Embryonic facial prominence (tissue), 1 donor: ENCODE results near the gene SDR42E2.
"Not testable (repeated sequence)": the region's sequence is repeated elsewhere in the genome, so short reads cannot be mapped to it uniquely, and the experiment has no call there.

Source experiments
- DNase-seq: peaks from one replicate; pipeline ENCODE4 v3.0.0-alpha.2; 2016; ENCODE audit errors: extremely low spot score

Gene SDR42E2

GRCh38 chr16:22213801-22214200 is 51.5 kb downstream of the SDR42E2 start:
- DNase-seq = no peak

- no peak for DNase-seq
Observed at GRCh38 chr16:22214402-22214801, 52.1 kb downstream of the SDR42E2 start.

DNA sequence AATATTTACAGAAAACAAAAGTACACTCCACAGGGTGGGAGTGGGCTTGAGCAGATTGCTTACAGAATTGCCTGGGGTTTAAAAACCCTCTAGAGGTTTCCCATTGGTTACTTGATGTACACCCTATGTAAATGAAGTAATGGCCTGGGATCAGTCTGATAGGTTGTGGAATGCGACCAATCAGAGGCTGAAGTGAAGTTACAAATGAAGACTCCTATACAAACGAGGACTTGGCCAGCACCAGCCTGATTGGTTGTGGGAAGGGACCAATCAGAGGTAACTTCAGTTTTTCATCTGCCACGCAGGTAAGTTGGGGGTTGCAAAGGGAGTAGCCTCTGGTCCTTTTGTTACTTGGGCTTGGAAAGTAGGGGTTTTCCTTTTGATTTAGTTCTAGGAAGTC is 52.6 kb downstream of the SDR42E2 start:
- DNase-seq = no peak

- DNase-seq = no peak
Observed at GRCh38 chr16:22216191-22216831, 54.0 kb downstream of the SDR42E2 start.

DNA sequence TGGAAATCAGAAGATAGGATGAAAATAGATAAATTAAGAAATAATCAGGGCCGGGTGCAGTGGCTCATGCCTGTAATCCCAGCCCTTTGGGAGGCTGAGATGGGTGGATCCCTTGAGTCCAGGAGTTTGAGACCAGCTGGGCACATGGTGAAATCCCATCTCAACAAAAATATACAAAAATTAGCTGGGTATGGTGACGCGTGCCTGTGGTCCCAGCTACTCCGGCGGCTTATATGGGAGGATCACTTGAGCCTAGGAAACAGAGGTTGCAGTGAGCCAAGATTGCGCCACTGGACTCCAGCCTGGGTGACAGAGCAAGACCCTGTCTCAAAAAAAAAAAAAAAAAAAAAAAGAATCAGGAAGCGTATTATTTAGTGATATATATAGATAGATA is 54.5 kb downstream of the SDR42E2 start:
- not testable (repeated sequence) for DNase-seq

DNA sequence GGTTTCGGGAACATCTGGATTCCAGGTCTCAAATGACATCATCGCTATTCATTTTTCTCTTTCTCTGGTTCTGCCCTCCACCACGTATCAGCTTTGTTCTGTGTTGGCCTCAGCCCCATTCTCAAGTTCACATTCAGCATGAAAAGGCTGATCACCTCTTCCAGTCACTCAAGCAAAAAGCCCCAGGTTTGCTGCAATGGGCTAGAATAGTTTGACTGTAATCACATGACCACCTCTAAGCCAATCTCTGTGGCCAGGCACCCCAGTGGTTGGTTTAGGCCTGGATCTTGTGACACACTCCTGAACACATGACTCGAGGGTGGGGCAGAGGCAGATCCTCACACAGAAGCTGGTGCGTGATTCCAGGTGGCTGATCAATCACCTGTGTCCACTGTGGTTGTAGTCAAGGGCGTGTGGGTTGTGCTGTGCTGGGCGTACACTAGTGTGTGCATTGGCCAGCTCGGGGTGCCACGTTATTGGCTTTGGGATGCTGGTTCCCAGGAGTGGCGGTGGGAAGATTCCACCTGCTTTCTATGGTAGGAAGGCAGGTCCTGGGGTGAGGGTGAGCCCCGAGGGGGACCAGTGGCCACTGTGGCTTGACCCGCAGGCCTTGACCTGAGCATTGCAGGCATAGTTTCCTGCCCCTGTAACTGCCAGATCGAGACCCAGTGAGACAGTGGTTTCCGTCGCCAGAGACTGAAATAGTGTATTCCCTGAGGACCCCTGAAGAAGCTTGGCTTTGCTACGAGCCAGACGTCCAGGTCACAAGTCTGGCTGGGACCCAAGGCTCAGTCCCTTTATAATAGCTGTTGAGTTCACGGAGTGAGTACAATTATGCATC is 55.8 kb downstream of the SDR42E2 start:
- DNase-seq = no peak

DNA sequence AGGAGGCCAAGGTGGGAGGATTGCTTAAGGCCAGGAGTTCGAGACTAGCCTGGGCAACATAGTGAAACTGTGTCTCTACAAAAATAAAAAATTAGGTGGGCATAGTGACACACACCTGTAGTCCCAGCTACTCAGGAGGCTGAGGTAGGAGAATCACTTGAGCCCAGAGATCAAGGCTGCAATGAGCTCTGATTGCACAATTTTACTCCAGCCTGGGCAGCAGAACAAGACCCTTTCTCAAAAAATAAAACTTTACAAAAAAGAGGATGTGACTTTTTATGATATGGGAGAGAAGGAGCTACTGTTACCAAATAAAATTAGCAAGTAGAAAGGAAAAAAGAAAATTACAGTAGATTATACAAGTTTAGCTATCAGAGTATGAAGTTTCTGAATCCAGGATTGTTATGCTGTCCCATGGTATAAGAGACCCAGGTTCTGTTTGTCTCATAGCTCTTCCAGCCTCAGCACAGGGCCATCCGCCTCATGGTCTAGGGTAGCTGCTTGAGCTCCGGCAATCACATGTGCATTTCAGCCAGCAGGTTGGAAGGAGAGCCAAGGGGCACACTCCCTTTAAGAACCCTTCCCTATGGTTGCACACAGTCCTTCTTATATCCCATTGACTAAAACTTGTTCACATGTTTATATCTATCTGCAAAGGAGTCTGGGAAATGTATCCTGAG is 57.2 kb downstream of the SDR42E2 start:
- DNase-seq = no peak

DNA sequence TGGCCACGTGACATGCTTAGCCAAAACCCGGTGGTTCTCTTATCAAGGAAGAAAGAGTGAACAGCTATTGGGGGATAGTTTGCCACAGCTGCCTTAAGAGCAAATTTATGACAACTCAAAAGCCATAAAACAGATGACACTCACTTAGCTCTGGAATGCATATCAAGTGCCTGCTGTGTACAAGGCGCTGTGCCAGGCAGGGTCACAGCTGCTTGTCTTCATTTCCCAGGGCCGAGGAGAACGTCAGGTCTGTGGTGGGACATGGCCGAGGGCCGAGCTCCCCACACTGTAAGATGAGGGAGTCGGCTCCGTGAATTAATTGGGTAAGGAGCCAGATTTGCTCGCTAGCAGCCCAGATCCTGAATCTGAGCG is 57.7 kb downstream of the SDR42E2 start:
- no peak for DNase-seq

DNA sequence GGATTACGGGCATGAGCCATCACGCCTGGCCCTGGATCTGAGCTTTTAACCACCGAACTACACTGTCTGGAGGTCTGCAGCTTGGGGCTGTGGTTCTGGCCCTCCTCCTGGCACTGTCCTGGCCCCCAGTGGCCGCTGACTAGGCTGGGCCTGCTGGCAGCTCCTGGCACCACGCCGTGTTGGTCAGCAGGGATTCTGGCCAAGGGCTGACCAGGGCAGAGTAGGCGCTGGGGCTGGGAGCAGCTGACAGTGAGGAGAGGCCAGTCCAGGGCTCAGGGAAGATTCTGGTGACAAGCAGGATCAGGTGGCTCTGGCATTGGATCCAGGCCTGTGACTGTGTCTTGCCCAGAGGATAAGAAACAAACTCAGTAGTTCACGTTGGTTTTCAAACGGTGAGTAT is 58.4 kb downstream of the SDR42E2 start:
- no peak for DNase-seq

GRCh38 chr16:22222006-22222405 is 59.7 kb downstream of the SDR42E2 start:
- DNase-seq = no peak

DNA sequence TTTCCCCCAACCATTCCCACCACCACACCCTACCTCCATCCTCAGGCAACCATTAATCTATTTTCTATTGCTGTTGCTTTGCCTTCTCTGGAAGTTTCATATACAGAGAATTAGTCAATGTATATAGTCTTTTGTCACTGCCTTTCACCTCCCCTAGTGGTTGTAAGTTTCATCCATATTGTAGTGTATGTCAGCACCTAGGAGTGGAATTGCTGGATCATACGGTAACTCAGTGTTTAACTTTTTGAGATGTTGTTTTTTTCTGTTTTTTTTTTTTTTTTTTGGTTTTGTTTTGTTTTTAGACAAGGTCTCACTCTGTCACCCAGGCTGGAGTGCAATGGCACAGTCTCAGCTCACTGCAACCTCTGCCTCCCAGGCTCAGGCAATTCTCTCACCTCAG is 60.7 kb downstream of the SDR42E2 start:
- DNase-seq = no peak

GRCh38 chr16:22225060-22225459 is 62.8 kb downstream of the SDR42E2 start:
- no peak for DNase-seq

GRCh38 chr16:22229889-22230288 is 67.6 kb downstream of the SDR42E2 start:
- no peak for DNase-seq

DNA sequence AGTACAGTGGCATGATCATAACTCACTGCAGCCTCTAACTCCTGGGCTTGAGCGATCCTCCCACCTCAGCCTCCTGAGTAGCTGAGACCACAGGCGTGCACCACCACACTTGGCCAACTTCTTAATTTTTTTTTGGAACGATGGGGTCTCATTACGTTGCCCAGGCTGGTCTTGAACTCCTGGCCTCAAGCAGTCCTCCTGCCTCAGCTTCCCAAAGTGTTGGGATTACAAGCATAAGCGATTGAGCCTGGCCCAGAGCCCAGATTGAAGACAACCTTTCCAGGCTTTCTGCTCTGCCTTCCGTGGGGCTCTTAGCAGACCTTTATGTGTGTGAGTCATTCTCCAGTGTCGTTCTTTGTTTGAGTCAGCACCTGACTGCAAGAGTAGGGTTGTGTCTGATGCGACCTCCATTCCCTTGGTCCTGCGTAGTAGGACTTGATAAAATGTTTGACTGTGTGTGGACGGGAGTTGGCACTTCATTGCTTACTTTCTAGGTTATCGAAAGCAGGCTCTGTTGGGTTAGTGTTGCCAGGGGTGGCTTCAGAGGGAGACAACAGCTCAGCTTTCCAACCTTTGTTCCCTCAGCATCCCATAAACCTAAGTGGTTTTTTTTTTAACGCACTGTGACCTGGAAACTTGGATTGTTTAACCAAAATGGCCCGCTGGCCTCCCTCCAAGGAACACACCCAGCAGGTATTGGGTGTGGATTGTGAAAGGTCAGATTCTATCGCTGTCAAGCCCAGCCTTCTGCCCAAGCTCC is 70.2 kb downstream of the SDR42E2 start:
- DNase-seq = no peak

GRCh38 chr16:22233037-22233372 is 70.7 kb downstream of the SDR42E2 start:
- no peak for DNase-seq

GRCh38 chr16:22235839-22236745 is 73.8 kb downstream of the SDR42E2 start:
- DNase-seq = no peak

DNA sequence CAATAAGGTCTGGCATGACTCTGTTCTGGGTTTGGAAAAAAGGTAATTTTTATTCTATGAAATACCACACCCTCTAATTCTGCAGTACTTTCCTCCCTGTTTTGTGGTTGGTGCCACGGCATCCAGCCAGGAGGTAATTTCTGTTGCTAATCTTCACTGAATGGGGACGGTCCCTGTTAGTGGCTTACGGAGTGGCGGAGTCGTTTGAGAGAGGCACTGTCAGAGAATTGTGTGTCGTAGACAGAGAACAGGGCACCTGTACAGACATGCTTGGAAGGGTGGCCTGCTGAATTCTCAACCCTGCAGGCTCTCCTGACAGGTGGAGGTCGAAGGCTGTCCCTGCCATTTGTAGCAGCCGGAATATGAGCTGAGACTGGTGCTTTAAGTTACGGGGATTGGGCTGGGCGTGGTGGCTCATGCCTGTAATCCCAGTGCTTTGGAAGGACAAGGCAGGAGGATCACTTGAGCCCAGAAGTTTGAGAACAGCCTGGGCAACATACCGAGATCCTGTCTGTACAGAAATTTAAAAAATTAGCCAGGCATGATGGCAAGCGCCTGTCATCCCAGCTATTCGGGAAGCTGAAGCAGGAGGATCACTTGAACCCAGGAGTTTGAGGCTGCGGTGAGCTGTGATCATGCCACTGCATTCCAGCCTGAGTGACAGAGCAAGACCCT is 77.0 kb downstream of the SDR42E2 start:
- DNase-seq = no peak

GRCh38 chr16:22240023-22240710 is 77.9 kb downstream of the SDR42E2 start:
- DNase-seq = no peak
